ENCODE data around the gene MAML3.

The MAML3 gene

GRCh38 chr4:140130677-140131076, 23.3 kb downstream of the MAML3 start:
- Histone ChIP-seq H3K79me2 (peaks cover 7% of the 10 kb centered on the region), H3K36me3 (ENCODE audit: control insufficient read depth, insufficient read depth, low read length) (no peaks in the 10 kb centered on the region), H3K4me1 (peaks cover 2% of the 10 kb centered on the region), H3K9me3 (ENCODE audit: control insufficient read depth, low read length) (no peaks in the 10 kb centered on the region), H3K27me3 (ENCODE audit: control insufficient read depth, insufficient read depth, low read length) (no peaks in the 10 kb centered on the region), H3K4me3 (ENCODE audit: low read depth, low read length) (no peak overlapping the region), H3K9ac (no peak overlapping the region), H2AFZ (no peak overlapping the region), H3K27ac (no peak overlapping the region), H3K4me2 (ENCODE audit: low read length) (no peak overlapping the region)
- no peak for TF ChIP-seq CTCF (IDR thresholded peaks at IDR 0.05)

- H3K4me1 ChIP-seq, result no peaks in the 10 kb centered on the region
- TF ChIP-seq CTCF (IDR thresholded peaks at IDR 0.05), result no peak
- H3K27me3 ChIP-seq (ENCODE audit: control insufficient read depth, insufficient read depth, low read length), result no peaks in the 10 kb centered on the region
- no peaks in the 10 kb centered on the region for H3K36me3 ChIP-seq (ENCODE audit: control insufficient read depth, insufficient read depth, low read length)
- no peak overlapping the region for H2AFZ ChIP-seq
- no peak overlapping the region for H3K4me2 ChIP-seq (ENCODE audit: low read length)
- H3K9me3 ChIP-seq (ENCODE audit: control insufficient read depth, low read length), result no peaks in the 10 kb centered on the region
- H3K27ac ChIP-seq, result no peak overlapping the region
- H3K79me2 ChIP-seq, result peaks cover 4% of the 10 kb centered on the region
- H3K9ac ChIP-seq, result no peak overlapping the region
- no peak overlapping the region for H3K4me3 ChIP-seq (ENCODE audit: low read depth, low read length)
Observed at GRCh38 chr4:140127422-140127821, 26.6 kb downstream of the MAML3 start.

- Histone ChIP-seq H2AFZ (no peak overlapping the region), H3K9ac (no peak overlapping the region), H3K36me3 (ENCODE audit: control insufficient read depth, insufficient read depth, low read length) (no peaks in the 10 kb centered on the region)
Observed at GRCh38 chr4:140126261-140126660, 27.7 kb downstream of the MAML3 start.

GRCh38 chr4:140125374-140125773, 28.6 kb downstream of the MAML3 start:
- Histone ChIP-seq H3K36me3 (ENCODE audit: control insufficient read depth, insufficient read depth, low read length) (no peaks in the 10 kb centered on the region), H2AFZ (no peak overlapping the region), H3K4me1 (no peaks in the 10 kb centered on the region), H3K4me2 (ENCODE audit: low read length) (no peak overlapping the region), H3K4me3 (ENCODE audit: low read depth, low read length) (no peak overlapping the region), H3K79me2 (peaks cover 6% of the 10 kb centered on the region), H3K27me3 (ENCODE audit: control insufficient read depth, insufficient read depth, low read length) (no peaks in the 10 kb centered on the region), H3K27ac (no peak overlapping the region), H3K9me3 (ENCODE audit: control insufficient read depth, low read length) (no peaks in the 10 kb centered on the region), H3K9ac (no peak overlapping the region)
- TF ChIP-seq CTCF (IDR thresholded peaks at IDR 0.05), result no peak

More at GRCh38 chr4:140126261-140126660, 27.7 kb downstream of the MAML3 start:
- Histone ChIP-seq H3K27ac (no peak overlapping the region), H3K4me2 (ENCODE audit: low read length) (no peak overlapping the region), H3K9me3 (ENCODE audit: control insufficient read depth, low read length) (no peaks in the 10 kb centered on the region), H3K4me3 (ENCODE audit: low read depth, low read length) (no peak overlapping the region), H3K4me1 (no peaks in the 10 kb centered on the region), H3K27me3 (ENCODE audit: control insufficient read depth, insufficient read depth, low read length) (no peaks in the 10 kb centered on the region), H3K79me2 (peaks cover 6% of the 10 kb centered on the region)
- TF ChIP-seq CTCF (IDR thresholded peaks at IDR 0.05), result no peak

GRCh38 chr4:140123666-140124377, 30.2 kb downstream of the MAML3 start:
- Histone ChIP-seq H2AFZ (no peak overlapping the region), H3K9ac (no peak overlapping the region), H3K36me3 (ENCODE audit: control insufficient read depth, insufficient read depth, low read length) (no peaks in the 10 kb centered on the region), H3K9me3 (ENCODE audit: control insufficient read depth, low read length) (no peaks in the 10 kb centered on the region), H3K4me1 (no peaks in the 10 kb centered on the region), H3K79me2 (peaks cover 6% of the 10 kb centered on the region), H3K4me3 (ENCODE audit: low read depth, low read length) (no peak overlapping the region), H3K27ac (no peak overlapping the region), H3K27me3 (ENCODE audit: control insufficient read depth, insufficient read depth, low read length) (no peaks in the 10 kb centered on the region), H3K4me2 (ENCODE audit: low read length) (no peak overlapping the region)
- no peak for TF ChIP-seq CTCF (IDR thresholded peaks at IDR 0.05)
